Lower lobe of right lung (tissue), 2 donors: Measurements from ENCODE around the gene DIP2B. TPM values are rescaled to one million over a fixed set of nuclear protein-coding genes. Genes with fewer than 3 reads are reported as not detected.

Source experiments
- ATAC-seq, 2 donors: fragments of 200-7000 bp; cut with Tn5 transposase; one replicate each; pipeline ENCODE4 v1.9.1; 2020 to 2022; ENCODE audit warnings: mild to moderate bottlenecking in 2 of 2, moderate library complexity in 2 of 2
- DNase-seq: peaks from one replicate; pipeline ENCODE4 v3.0.0-alpha.2; 2020
- H3K27ac ChIP-seq: fragments of 200-600 bp; one replicate; pipeline ENCODE4 v1.8.0; 2022
- H3K27me3 ChIP-seq: fragments of 200-600 bp; one replicate; pipeline ENCODE4 v1.8.0; 2022; ENCODE audit warnings: low read depth
- H3K36me3 ChIP-seq: fragments of 200-600 bp; one replicate; pipeline ENCODE4 v1.8.0; 2022; ENCODE audit warnings: mild to moderate bottlenecking
- H3K4me1 ChIP-seq: fragments of 200-600 bp; one replicate; pipeline ENCODE4 v1.8.0; 2022
- H3K4me3 ChIP-seq: fragments of 200-600 bp; one replicate; pipeline ENCODE4 v1.8.0; 2022; ENCODE audit warnings: mild to moderate bottlenecking
- H3K9me3 ChIP-seq: fragments of 200-600 bp; one replicate; pipeline ENCODE4 v1.8.0; 2022
- intact Hi-C: fragments of 100-400 bp; cut with DNase I; formaldehyde crosslinking; loops from one replicate; pipeline ENCODE4 v1.11.0; 2022
- total RNA-seq: library from RNA; stranded (reverse); fragmentation: NEBNext Ultra II Directional; extraction: Animal tissue kit (Norgen Biotek cat#: 25700); gene quantifications from one replicate; pipeline ENCODE4 v1.2.1, GENCODE V29; 2021
- TF ChIP-seq, protein P1 (sequence below): fragments of 200-600 bp; IDR thresholded peaks from one replicate; pipeline ENCODE4 v1.8.0; 2022; ENCODE audit warnings: antibody characterized with exemption, mild to moderate bottlenecking
- donor health status: DM: no; HTN: yes; CAD: no; lungs with severe emphysema.

The DIP2B gene
- total RNA-seq, 1 donor from 2014 or later = 32.8 TPM

GRCh38 chr12:50599366-50600095 is 94.7 kb downstream of the DIP2B start:
- DNase-seq (peak; percentile 50), ATAC-seq (no peak)
- intact Hi-C loops = no loop called here

GRCh38 chr12:50600364-50600763 is 95.6 kb downstream of the DIP2B start:
- ATAC-seq = no peak
- TF ChIP-seq, protein P1, sequence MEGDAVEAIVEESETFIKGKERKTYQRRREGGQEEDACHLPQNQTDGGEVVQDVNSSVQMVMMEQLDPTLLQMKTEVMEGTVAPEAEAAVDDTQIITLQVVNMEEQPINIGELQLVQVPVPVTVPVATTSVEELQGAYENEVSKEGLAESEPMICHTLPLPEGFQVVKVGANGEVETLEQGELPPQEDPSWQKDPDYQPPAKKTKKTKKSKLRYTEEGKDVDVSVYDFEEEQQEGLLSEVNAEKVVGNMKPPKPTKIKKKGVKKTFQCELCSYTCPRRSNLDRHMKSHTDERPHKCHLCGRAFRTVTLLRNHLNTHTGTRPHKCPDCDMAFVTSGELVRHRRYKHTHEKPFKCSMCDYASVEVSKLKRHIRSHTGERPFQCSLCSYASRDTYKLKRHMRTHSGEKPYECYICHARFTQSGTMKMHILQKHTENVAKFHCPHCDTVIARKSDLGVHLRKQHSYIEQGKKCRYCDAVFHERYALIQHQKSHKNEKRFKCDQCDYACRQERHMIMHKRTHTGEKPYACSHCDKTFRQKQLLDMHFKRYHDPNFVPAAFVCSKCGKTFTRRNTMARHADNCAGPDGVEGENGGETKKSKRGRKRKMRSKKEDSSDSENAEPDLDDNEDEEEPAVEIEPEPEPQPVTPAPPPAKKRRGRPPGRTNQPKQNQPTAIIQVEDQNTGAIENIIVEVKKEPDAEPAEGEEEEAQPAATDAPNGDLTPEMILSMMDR = no peak
- Histone ChIP-seq H3K27me3 (no peaks in the 10 kb centered on the region), H3K4me3 (no peak overlapping the region), H3K36me3 (no peaks in the 10 kb centered on the region), H3K9me3 (no peaks in the 10 kb centered on the region), H3K4me1 (peaks cover 32% of the 10 kb centered on the region), H3K27ac (no peak overlapping the region)
- intact Hi-C loops = no loop called here
- DNase-seq = no peak

More at GRCh38 chr12:50599366-50600095, 94.7 kb downstream of the DIP2B start:
- H3K27ac ChIP-seq = no peak overlapping the region
- TF ChIP-seq, protein P1 = no peak
- peaks cover 32% of the 10 kb centered on the region for H3K4me1 ChIP-seq
- no peaks in the 10 kb centered on the region for H3K27me3 ChIP-seq
- no peaks in the 10 kb centered on the region for H3K9me3 ChIP-seq
- no peak overlapping the region for H3K4me3 ChIP-seq
- H3K36me3 ChIP-seq = no peaks in the 10 kb centered on the region

DNA sequence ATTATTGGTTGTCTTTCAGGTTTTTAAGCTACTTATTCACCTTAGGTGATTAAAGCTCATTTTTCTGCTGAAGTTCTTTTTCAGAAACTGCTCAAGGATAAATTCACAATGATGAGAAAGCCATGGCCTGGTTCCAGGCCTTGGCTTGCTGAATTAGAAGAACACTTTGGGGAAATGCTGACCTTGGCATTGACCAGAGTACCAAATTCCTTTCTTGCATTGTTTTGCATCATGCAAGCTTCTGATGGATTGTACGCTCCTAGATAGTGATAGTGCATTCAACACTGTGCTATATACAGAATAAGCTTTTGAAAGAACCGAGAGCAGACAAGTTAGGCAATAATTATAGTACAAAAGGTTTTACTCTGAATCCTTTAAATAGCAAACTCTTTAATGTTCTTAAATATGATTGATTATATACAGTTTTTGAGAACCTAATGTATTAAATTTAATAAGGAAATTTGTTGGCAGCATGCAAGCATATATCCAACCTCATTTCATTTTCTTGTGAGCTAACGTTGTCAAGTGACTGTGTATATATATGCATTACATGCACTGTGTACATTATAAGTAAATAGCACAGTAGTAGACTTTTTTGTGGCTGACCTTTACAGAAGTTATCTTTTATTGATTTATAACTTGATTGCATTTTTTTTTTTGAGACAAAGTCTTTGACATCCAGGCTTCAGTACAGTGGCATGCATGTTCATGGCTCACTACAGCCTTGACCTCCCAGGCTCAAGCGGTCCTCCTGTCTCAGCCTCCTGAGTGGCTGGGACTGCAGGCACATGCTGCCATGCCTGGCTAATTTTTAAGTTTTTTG is 99.2 kb downstream of the DIP2B start:
- DNase-seq = no peak
- no peak overlapping the region for H3K4me3 ChIP-seq
- H3K27ac ChIP-seq = no peak overlapping the region
- intact Hi-C loops = no loop called here
- no peaks in the 10 kb centered on the region for H3K36me3 ChIP-seq
- peaks cover 27% of the 10 kb centered on the region for H3K4me1 ChIP-seq
- TF ChIP-seq, protein P1 = no peak
- no peaks in the 10 kb centered on the region for H3K27me3 ChIP-seq
- ATAC-seq = peak in 1 of 2 donors; percentile 54
- no peaks in the 10 kb centered on the region for H3K9me3 ChIP-seq

- H3K4me1 ChIP-seq = peaks cover 26% of the 10 kb centered on the region
- no peaks in the 10 kb centered on the region for H3K9me3 ChIP-seq
- intact Hi-C loops = no loop called here
- H3K4me3 ChIP-seq = no peak overlapping the region
- ATAC-seq (no peak), DNase-seq (no peak)
- TF ChIP-seq, protein P1 = no peak
- H3K27ac ChIP-seq = no peak overlapping the region
- no peaks in the 10 kb centered on the region for H3K27me3 ChIP-seq
- H3K36me3 ChIP-seq = no peaks in the 10 kb centered on the region
These were observed 99.8 kb downstream of the DIP2B start for GRCh38 chr12:50604640-50604920.

DNA sequence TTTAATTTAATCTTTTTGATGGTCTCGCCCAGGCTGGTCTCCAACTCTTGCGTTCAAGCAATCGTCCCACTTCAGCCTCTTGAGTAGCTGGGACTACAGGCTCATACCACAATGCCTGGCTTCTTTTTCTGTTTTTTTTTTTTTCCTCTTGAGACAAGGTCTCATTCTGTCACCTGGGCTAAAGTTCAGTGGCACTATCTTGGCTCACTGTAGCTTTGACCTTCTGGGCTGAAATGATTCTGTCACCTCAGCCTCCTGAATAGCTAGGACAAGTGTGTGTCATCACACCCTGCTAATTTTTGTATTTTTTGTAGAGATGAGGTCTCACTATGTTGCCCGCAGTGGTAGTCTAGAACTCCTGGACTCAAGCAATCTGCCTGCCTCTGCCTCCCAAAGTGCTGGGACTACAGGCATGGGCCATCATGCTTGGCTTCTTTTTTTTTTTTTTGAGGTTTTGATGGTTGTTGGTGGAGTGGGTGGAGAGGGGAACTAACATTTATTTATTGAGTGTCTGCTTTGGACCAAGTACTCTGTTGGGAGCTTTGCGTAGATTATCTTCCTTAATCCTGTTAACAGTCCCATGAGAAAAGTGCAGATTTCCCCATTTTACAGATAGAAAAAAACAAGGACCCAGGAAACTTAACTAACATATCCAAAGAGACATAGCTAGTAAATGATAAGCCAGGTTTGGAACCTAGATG is 102.0 kb downstream of the DIP2B start:
- Histone ChIP-seq H3K27me3 (no peaks in the 10 kb centered on the region), H3K4me3 (no peak overlapping the region), H3K9me3 (no peaks in the 10 kb centered on the region), H3K4me1 (peaks cover 24% of the 10 kb centered on the region), H3K36me3 (no peaks in the 10 kb centered on the region), H3K27ac (no peak overlapping the region)
- intact Hi-C loops = no loop called here
- TF ChIP-seq, protein P1 = no peak
- ATAC-seq (peak in 1 of 2 donors; percentile 28), DNase-seq (no peak)
